T follicular helper cell (primary cell): Measurements from ENCODE around the gene DSC1.

ENCODE experiments used
- DNase-seq: peaks from one replicate; pipeline ENCODE4 v3.0.0-alpha.2; 2020; ENCODE audit warnings: low read depth

The DSC1 gene

GRCh38 chr18:31104444-31104843 is 58.2 kb downstream of the DSC1 start:
- no peak for DNase-seq

GRCh38 chr18:31103423-31103822 is 59.2 kb downstream of the DSC1 start:
- DNase-seq = no peak

GRCh38 chr18:31102941-31103340 is 59.7 kb downstream of the DSC1 start:
- DNase-seq = no peak

GRCh38 chr18:31102025-31102684 is 60.5 kb downstream of the DSC1 start, which contains the start of gene DSC2:
Gene DSC2 (minus strand): TSS chr18:31102421. CDS start chr18:31101971, 450 bp downstream.
- DNase-seq = no peak

- no peak for DNase-seq
These were observed 61.3 kb downstream of the DSC1 start for GRCh38 chr18:31101183-31102024.

- DNase-seq = no peak
These were observed 62.0 kb downstream of the DSC1 start for GRCh38 chr18:31100436-31101182.

- no peak for DNase-seq
These were observed 63.0 kb downstream of the DSC1 start for GRCh38 chr18:31099450-31100230.

- no peak for DNase-seq
These were observed 63.8 kb downstream of the DSC1 start for GRCh38 chr18:31098878-31099277.

GRCh38 chr18:31097666-31098065 is 65.0 kb downstream of the DSC1 start:
- DNase-seq = no peak

- DNase-seq = no peak
These were observed 68.8 kb downstream of the DSC1 start for GRCh38 chr18:31093880-31094279.

- DNase-seq = no peak
These were observed 69.4 kb downstream of the DSC1 start for GRCh38 chr18:31093294-31093693.

GRCh38 chr18:31091350-31091749 is 71.3 kb downstream of the DSC1 start:
- DNase-seq = no peak

- DNase-seq = no peak
These were observed 74.1 kb downstream of the DSC1 start for GRCh38 chr18:31088532-31088931.

- no peak for DNase-seq
These were observed 82.7 kb downstream of the DSC1 start for GRCh38 chr18:31079973-31080372.
